ENCODE measurements around the gene GRM1. TPM values are rescaled to one million over a fixed set of nuclear protein-coding genes. Genes with fewer than 3 reads are reported as not detected.

GRM1 gene
- total RNA-seq (1 to 10 TPM; 2.0 to 5.6 TPM), polyA plus RNA-seq (ENCODE audit: insufficient read depth, low read depth, low replicate concordance) (1.3 TPM)
- long read RNA-seq, donor 1, result 0 reads
- long read RNA-seq, donor 2, result 0 reads

DNA sequence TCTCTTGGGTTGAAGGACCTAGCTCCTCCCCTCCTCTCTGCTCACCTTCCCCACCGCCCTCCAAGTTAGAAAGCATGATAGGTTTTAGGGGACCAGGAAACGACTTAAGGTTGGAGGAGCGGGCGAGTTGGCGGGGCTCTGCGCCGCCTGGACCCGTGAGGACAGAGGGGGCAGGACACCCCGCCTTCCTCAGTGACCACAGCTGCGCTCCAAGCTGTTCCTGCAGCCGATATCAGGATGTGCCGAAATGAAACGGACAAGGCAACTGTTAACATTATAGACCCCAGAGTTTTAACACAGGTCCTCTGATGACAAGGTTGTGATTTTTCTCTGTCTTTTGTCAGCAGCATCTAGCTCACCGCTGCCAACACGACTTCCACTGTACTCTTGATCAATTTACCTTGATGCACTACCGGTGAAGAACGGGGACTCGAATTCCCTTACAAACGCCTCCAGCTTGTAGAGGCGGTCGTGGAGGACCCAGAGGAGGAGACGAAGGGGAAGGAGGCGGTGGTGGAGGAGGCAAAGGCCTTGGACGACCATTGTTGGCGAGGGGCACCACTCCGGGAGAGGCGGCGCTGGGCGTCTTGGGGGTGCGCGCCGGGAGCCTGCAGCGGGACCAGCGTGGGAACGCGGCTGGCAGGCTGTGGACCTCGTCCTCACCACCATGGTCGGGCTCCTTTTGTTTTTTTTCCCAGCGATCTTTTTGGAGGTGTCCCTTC, at the start of gene GRM1:
TSS of gene GRM1 (plus strand) at position 212 of the 722 bp plus-strand sequence. CDS start at position 668, 456 bp downstream.
- H3K4me3 ChIP-seq, result no peak within 1 kb of the TSS
- no peaks in the 10 kb centered on the region for H3K36me3 ChIP-seq (ENCODE audit: low read depth, missing control alignments)
- DNase-seq, result no peak
- intact Hi-C loops (cut with DNase I; ENCODE audit: low total_unique reads), result no loop called here
- H3K27ac ChIP-seq, result no peak within 1 kb of the TSS
- no peaks in the 10 kb centered on the region for H3K27me3 ChIP-seq
- TF ChIP-seq, protein P1, sequence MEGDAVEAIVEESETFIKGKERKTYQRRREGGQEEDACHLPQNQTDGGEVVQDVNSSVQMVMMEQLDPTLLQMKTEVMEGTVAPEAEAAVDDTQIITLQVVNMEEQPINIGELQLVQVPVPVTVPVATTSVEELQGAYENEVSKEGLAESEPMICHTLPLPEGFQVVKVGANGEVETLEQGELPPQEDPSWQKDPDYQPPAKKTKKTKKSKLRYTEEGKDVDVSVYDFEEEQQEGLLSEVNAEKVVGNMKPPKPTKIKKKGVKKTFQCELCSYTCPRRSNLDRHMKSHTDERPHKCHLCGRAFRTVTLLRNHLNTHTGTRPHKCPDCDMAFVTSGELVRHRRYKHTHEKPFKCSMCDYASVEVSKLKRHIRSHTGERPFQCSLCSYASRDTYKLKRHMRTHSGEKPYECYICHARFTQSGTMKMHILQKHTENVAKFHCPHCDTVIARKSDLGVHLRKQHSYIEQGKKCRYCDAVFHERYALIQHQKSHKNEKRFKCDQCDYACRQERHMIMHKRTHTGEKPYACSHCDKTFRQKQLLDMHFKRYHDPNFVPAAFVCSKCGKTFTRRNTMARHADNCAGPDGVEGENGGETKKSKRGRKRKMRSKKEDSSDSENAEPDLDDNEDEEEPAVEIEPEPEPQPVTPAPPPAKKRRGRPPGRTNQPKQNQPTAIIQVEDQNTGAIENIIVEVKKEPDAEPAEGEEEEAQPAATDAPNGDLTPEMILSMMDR (IDR thresholded peaks at IDR 0.05), result no peak
- no peak for TF ChIP-seq POLR2A (IDR thresholded peaks at IDR 0.05)
- 2 to 3% methylated on average over 37 to 39 of the region's 39 CpGs for WGBS, 2 donors
- no peaks in the 10 kb centered on the region for H3K9me3 ChIP-seq
- no peaks in the 10 kb centered on the region for H3K4me1 ChIP-seq

DNA sequence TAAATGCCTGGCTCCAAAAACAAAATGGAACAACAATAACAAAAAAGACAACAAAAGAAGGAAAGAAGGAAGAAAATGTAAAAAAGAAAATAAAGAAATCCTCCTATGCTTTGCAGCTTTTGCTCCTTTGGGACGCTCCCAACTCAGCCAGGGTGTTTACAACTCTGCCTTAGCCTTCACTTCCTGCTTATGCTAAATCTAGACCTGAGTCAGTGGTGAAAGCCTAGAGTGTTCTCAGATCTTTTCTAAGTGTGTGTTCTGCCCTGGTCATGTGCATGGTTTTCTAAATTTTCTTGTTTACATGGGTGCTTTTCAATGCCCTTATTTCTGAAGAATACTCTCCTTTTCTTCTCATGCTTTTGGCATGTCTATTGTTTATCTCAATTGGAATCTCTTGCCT, 19.5 kb upstream of the GRM1 start:
- TF ChIP-seq, protein P1 (IDR thresholded peaks at IDR 0.05), result no peak
- TF ChIP-seq POLR2A (IDR thresholded peaks at IDR 0.05), result no peak
- DNase-seq, result no peak
- no peak overlapping the region for H3K4me3 ChIP-seq
- H3K36me3 ChIP-seq (ENCODE audit: low read depth, missing control alignments), result no peaks in the 10 kb centered on the region
- no peaks in the 10 kb centered on the region for H3K4me1 ChIP-seq
- no peak overlapping the region for H3K27ac ChIP-seq
- no peaks in the 10 kb centered on the region for H3K27me3 ChIP-seq
- intact Hi-C loops (cut with DNase I; ENCODE audit: low total_unique reads), result no loop called here
- H3K9me3 ChIP-seq, result no peaks in the 10 kb centered on the region
- 77 to 79% methylated on average over 1 of the region's 1 CpG for WGBS, 2 donors

- H3K9me3 ChIP-seq, result no peaks in the 10 kb centered on the region
- intact Hi-C loops (cut with DNase I; ENCODE audit: low total_unique reads), result no loop called here
- no peak for DNase-seq
- H3K27me3 ChIP-seq, result no peaks in the 10 kb centered on the region
- H3K4me1 ChIP-seq, result no peaks in the 10 kb centered on the region
- no peaks in the 10 kb centered on the region for H3K36me3 ChIP-seq (ENCODE audit: low read depth, missing control alignments)
- no peak for TF ChIP-seq POLR2A (IDR thresholded peaks at IDR 0.05)
- TF ChIP-seq, protein P1 (IDR thresholded peaks at IDR 0.05), result no peak
- no peak overlapping the region for H3K27ac ChIP-seq
- no peak overlapping the region for H3K4me3 ChIP-seq
These were observed 14.6 kb upstream of the GRM1 start for GRCh38 chr6:146014233-146014632.

GRCh38 chr6:146017672-146018071, 11.2 kb upstream of the GRM1 start:
- TF ChIP-seq, protein P1 (IDR thresholded peaks at IDR 0.05), result no peak
- TF ChIP-seq POLR2A (IDR thresholded peaks at IDR 0.05), result no peak
- H3K27me3 ChIP-seq, result no peaks in the 10 kb centered on the region
- no peak for DNase-seq
- no peaks in the 10 kb centered on the region for H3K36me3 ChIP-seq (ENCODE audit: low read depth, missing control alignments)
- H3K27ac ChIP-seq, result no peak overlapping the region
- no peaks in the 10 kb centered on the region for H3K4me1 ChIP-seq
- intact Hi-C loops (cut with DNase I; ENCODE audit: low total_unique reads), result no loop called here
- no peaks in the 10 kb centered on the region for H3K9me3 ChIP-seq
- H3K4me3 ChIP-seq, result no peak overlapping the region

- DNase-seq, result no peak
- Histone ChIP-seq H3K4me1 (no peaks in the 10 kb centered on the region), H3K9me3 (no peaks in the 10 kb centered on the region), H3K36me3 (ENCODE audit: low read depth, missing control alignments) (no peaks in the 10 kb centered on the region), H3K27me3 (no peaks in the 10 kb centered on the region), H3K4me3 (no peak overlapping the region), H3K27ac (no peak overlapping the region)
- no peak for TF ChIP-seq POLR2A (IDR thresholded peaks at IDR 0.05)
- TF ChIP-seq, protein P1 (IDR thresholded peaks at IDR 0.05), result no peak
- intact Hi-C loops (cut with DNase I; ENCODE audit: low total_unique reads), result no loop called here
- 60 to 66% methylated on average over 3 of the region's 3 CpGs for WGBS, 2 donors
These were observed 2.0 kb upstream of the GRM1 start for GRCh38 chr6:146026873-146027272.
